Gastroesophageal sphincter (tissue), 3 donors: ENCODE data around the gene KHSRP.

Source experiments
- CTCF ChIP-seq, 4 experiments: fragments of 200-600 bp in 2 of 4; fragments of 450-650 bp in 2 of 4; sonication (generic) in 1 of 4; IDR thresholded peaks; one replicate each; pipeline ENCODE4 v1.5.1; 2017 to 2019; ENCODE audit warnings: antibody characterized with exemption in 4 of 4, mild to moderate bottlenecking in 2 of 4, moderate library complexity in 2 of 4
- EP300 ChIP-seq: sonication (generic); formaldehyde crosslinking; IDR thresholded peaks from one replicate; pipeline ENCODE4 v1.6.1; 2017; ENCODE audit warnings: antibody characterized with exemption, mild to moderate bottlenecking
- POLR2A ChIP-seq, 2 donors: fragments of 450-650 bp; IDR thresholded peaks; one replicate each; pipeline ENCODE4 v1.6.1; 2017; ENCODE audit warnings: antibody characterized with exemption in 2 of 2, mild to moderate bottlenecking in 2 of 2, moderate library complexity in 1 of 2
- POLR2AphosphoS5 ChIP-seq: sonication (generic); formaldehyde crosslinking; IDR thresholded peaks from one replicate; pipeline ENCODE4 v1.6.1; 2017; ENCODE audit warnings: antibody characterized with exemption

DNA sequence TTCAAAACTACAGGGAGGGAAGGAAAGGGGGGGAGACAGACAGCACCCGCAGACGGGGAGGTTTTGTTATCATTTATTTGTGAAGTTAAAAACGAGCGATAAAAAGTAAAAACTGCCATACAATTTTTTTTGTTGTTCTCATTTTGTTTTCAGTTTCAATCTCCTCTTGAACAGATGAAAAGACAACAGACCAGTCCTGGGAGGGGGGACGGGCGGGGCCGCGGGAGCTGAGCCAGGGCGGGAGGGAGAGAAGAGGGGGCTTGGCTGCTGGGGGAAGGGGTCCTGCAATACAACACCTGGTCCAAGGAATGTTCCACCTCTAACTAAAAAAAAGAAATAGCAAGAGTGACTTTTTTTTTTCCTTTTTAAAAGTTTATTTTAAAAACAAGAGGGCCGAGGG, 11.3 kb downstream of the KHSRP start:
- TF ChIP-seq CTCF (IDR thresholded peaks at IDR 0.05) (no peak), EP300 (no peak), POLR2A (IDR thresholded peaks at IDR 0.05) (no peak), POLR2AphosphoS5 (no peak)
